HepG2 (cell line): ENCODE measurements around the gene SLC29A1. TPM values are rescaled to one million over a fixed set of nuclear protein-coding genes. Genes with fewer than 3 reads are reported as not detected.
A peak's percentile ranks its signal among the peaks of the same experiment; 100 is the strongest.

Experiments
- AGO2 ChIP-seq: fragments of 200-400 bp; formaldehyde crosslinking; optimal IDR thresholded peaks from 2 replicates; pipeline ENCODE3; 2017; ENCODE audit warnings: mild to moderate bottlenecking, low read depth, low read length, moderate library complexity
- ARNTL ChIP-seq: sonication (generic); formaldehyde crosslinking; IDR thresholded peaks from 2 replicates; pipeline ENCODE4 v1.4.0; 2020; ENCODE audit warnings: mild to moderate bottlenecking, missing genetic modification reagents
- BCLAF1 ChIP-seq: fragments of 450-650 bp; IDR thresholded peaks from 2 replicates; pipeline ENCODE4 v1.6.1; 2017; ENCODE audit warnings: mild to moderate bottlenecking
- FUBP1 ChIP-seq: sonication (generic); formaldehyde crosslinking; IDR thresholded peaks from 2 replicates; pipeline ENCODE4 v1.5.1; 2020; ENCODE audit warnings: missing genetic modification reagents, mild to moderate bottlenecking, borderline replicate concordance
- GATAD2A ChIP-seq: IDR thresholded peaks from 2 replicates; pipeline ENCODE4 v1.6.1; 2016
- HBP1 ChIP-seq: IDR thresholded peaks from 2 replicates; pipeline ENCODE4 v1.6.1; 2016; ENCODE audit warnings: low read depth, control low read depth
- HNF1A ChIP-seq, 2 experiments: sonication (generic) in 1 of 2; formaldehyde crosslinking in 1 of 2; IDR thresholded peaks; 2 replicates each; pipeline versions ENCODE4 v1.4.0 to v1.6.1; 2016 to 2020; ENCODE audit warnings: borderline replicate concordance in 1 of 2, low read depth in 1 of 2, mild to moderate bottlenecking in 1 of 2, missing genetic modification reagents in 1 of 2
- NFATC3 ChIP-seq: sonication (generic); formaldehyde crosslinking; IDR thresholded peaks from 2 replicates; pipeline ENCODE4 v1.5.1; 2020; ENCODE audit warnings: mild to moderate bottlenecking, missing genetic modification reagents
- NFE2 ChIP-seq: sonication (generic); formaldehyde crosslinking; IDR thresholded peaks from 2 replicates; pipeline ENCODE4 v1.4.0; 2020; ENCODE audit warnings: missing genetic modification reagents
- PHF8 ChIP-seq: sonication (generic); formaldehyde crosslinking; IDR thresholded peaks from 2 replicates; pipeline ENCODE4 v1.5.0; 2020; ENCODE audit warnings: missing genetic modification reagents
- RAD51 ChIP-seq: fragments of 450-650 bp; IDR thresholded peaks from 2 replicates; pipeline ENCODE4 v1.6.1; 2016; ENCODE audit warnings: borderline replicate concordance
- SOX13 ChIP-seq, 3 experiments: fragments of 450-650 bp in 1 of 3; sonication (generic) in 1 of 3; formaldehyde crosslinking in 1 of 3; IDR thresholded peaks in 2 of 3; conservative IDR thresholded peaks in 1 of 3; 2 replicates each; pipeline versions ENCODE4 v1.5.0 to v1.6.1; 2016 to 2020; ENCODE audit warnings: antibody characterized with exemption in 1 of 3, mild to moderate bottlenecking in 1 of 3, missing compliant biosample characterization in 1 of 3, missing genetic modification reagents in 1 of 3, moderate library complexity in 1 of 3
- TSC22D2 ChIP-seq: sonication (generic); formaldehyde crosslinking; IDR thresholded peaks from 2 replicates; pipeline ENCODE4 v1.5.1; 2020; ENCODE audit warnings: missing genetic modification reagents, mild to moderate bottlenecking, borderline replicate concordance
- U2AF1 ChIP-seq: fragments of 200-400 bp; formaldehyde crosslinking; optimal IDR thresholded peaks from 2 replicates; pipeline ENCODE3; 2017; ENCODE audit warnings: mild to moderate bottlenecking, low read depth, low read length
- ZNF451 ChIP-seq: sonication (generic); formaldehyde crosslinking; IDR thresholded peaks from 2 replicates; pipeline ENCODE4 v1.5.0; 2020; ENCODE audit warnings: mild to moderate bottlenecking, missing genetic modification reagents
- ZNF605 ChIP-seq: sonication (generic); formaldehyde crosslinking; IDR thresholded peaks from 2 replicates; pipeline ENCODE4 v1.8.0; 2022; ENCODE audit warnings: mild to moderate bottlenecking, missing genetic modification reagents
- polyA plus RNA-seq, 8 experiments: library from polyadenylated mRNA; depleted of rRNA in 3 of 8; stranded (reverse) in 7 of 8; unstranded in 1 of 8; fragments of >200 nt; fragmentation: Illumina TruSeq in 4 of 8; extraction: Trizol in 4 of 8; gene quantifications; 2 replicates each; pipeline versions ENCODE4 v1.2.1 to v1.2.3, GENCODE V29; 2011 to 2016; ENCODE audit warnings: low read depth in 4 of 8, missing spikeins in 1 of 8, mixed read lengths in 1 of 8; ENCODE audit not compliant: insufficient read depth in 1 of 8
- total RNA-seq, 5 experiments: library from RNA; depleted of rRNA; stranded (reverse); fragments of >200 nt; fragmentation: Illumina TruSeq; extraction: Trizol; gene quantifications; 2 replicates each; pipeline ENCODE4 v1.2.3, GENCODE V29; 2016; ENCODE audit warnings: low read depth in 1 of 5

SLC29A1 gene
- total and polyA plus RNA-seq, 2 of the 13 experiments (the other 11 are each of a cell fraction or from before 2014, with no cell fraction given) = 43.2 to 106 TPM

- no peak for TF ChIP-seq HNF1A (IDR thresholded peaks at IDR 0.05; ENCODE audit: low read depth)
- TF ChIP-seq HNF1A (CRISPR knock-in tag; IDR thresholded peaks at IDR 0.05; ENCODE audit: borderline replicate concordance) = no peak
- TF ChIP-seq AGO2 = peak; percentile 58
- TF ChIP-seq NFATC3 (CRISPR knock-in tag) = no peak
- TF ChIP-seq BCLAF1 = no peak
- TF ChIP-seq HBP1 (CRISPR knock-in tag) = 0 out of 2 replicates have a peak, but pooled peaks have one; percentile 31
- no peak for TF ChIP-seq NFE2
- no peak for TF ChIP-seq ARNTL (CRISPR knock-in tag)
- 0 out of 2 replicates have a peak, but pooled peaks have one; percentile 11 for TF ChIP-seq GATAD2A
- no peak for TF ChIP-seq RAD51
- no peak for TF ChIP-seq SOX13 (IDR thresholded peaks at IDR 0.05)
- no peak for TF ChIP-seq SOX13 (CRISPR knock-in tag; conservative IDR thresholded peaks at IDR 0.05 in 1 of 2, IDR thresholded peaks at IDR 0.05 in 1 of 2)
- no peak; the same call in 1 of the 2 replicates for TF ChIP-seq PHF8 (CRISPR knock-in tag)
- no peak for TF ChIP-seq TSC22D2
- TF ChIP-seq FUBP1 (CRISPR knock-in tag) = no peak
- peak; percentile 51; the same call in 1 of the 2 replicates for TF ChIP-seq ZNF605 (CRISPR knock-in tag)
- TF ChIP-seq U2AF1 = no peak
- no peak for TF ChIP-seq ZNF451 (CRISPR knock-in tag)
These were observed 31.9 kb downstream of the SLC29A1 start (continued) for GRCh38 chr6:44255105-44255808.
